Measurements from ENCODE around the gene CTTN.
"Not testable (repeated sequence)": the region's sequence is repeated elsewhere in the genome, so short reads cannot be mapped to it uniquely, and the experiment has no call there.

Gene CTTN

GRCh38 chr11:70381872-70382861, 16.2 kb upstream of the CTTN start:
- DNase-seq = no peak

- no peak for DNase-seq
Measured at GRCh38 chr11:70383664-70384565, 14.4 kb upstream of the CTTN start.

- no peak for DNase-seq
Measured at GRCh38 chr11:70384566-70385152, 13.7 kb upstream of the CTTN start.

- no peak for DNase-seq
Measured at GRCh38 chr11:70387564-70387963, 10.8 kb upstream of the CTTN start.

GRCh38 chr11:70389201-70389600, 9.1 kb upstream of the CTTN start:
- DNase-seq = no peak

GRCh38 chr11:70390882-70391281, 7.4 kb upstream of the CTTN start:
- DNase-seq = not testable (repeated sequence)

- no peak for DNase-seq
Measured at GRCh38 chr11:70394211-70394950, 3.9 kb upstream of the CTTN start.

GRCh38 chr11:70397336-70397982, 870 bp upstream of the CTTN start:
- no peak for DNase-seq

GRCh38 chr11:70398834-70399680, 728 bp downstream of the CTTN start:
- DNase-seq = no peak

- DNase-seq = no peak
Measured at GRCh38 chr11:70399681-70400112, 1.4 kb downstream of the CTTN start.

- DNase-seq = no peak
Measured at GRCh38 chr11:70400643-70401042, 2.3 kb downstream of the CTTN start.

- DNase-seq = no peak
Measured at GRCh38 chr11:70402016-70402415, 3.7 kb downstream of the CTTN start.

GRCh38 chr11:70402685-70403084, 4.4 kb downstream of the CTTN start:
- no peak for DNase-seq

GRCh38 chr11:70404244-70404643, 5.9 kb downstream of the CTTN start:
- DNase-seq = no peak

- DNase-seq = no peak
Measured at GRCh38 chr11:70405679-70406395, 7.5 kb downstream of the CTTN start.

- DNase-seq = no peak
Measured at GRCh38 chr11:70407121-70407520, 8.8 kb downstream of the CTTN start.

GRCh38 chr11:70407814-70408213, 9.5 kb downstream of the CTTN start:
- DNase-seq = no peak

GRCh38 chr11:70408326-70408725, 10.0 kb downstream of the CTTN start:
- DNase-seq = not testable (repeated sequence)

- no peak for DNase-seq
Measured at GRCh38 chr11:70409437-70409836, 11.1 kb downstream of the CTTN start.

GRCh38 chr11:70409871-70410270, 11.5 kb downstream of the CTTN start:
- DNase-seq = no peak

All from activated CD4-positive, alpha-beta T cell treated with anti-CD3 and anti-CD28 coated beads for 1 hour (primary cell).